Activated CD4-positive, alpha-beta T cell treated with anti-CD3 and anti-CD28 coated beads for 1 hour (primary cell): Measurements from ENCODE around the gene MKLN1.

ENCODE experiments used
- DNase-seq: peaks from one replicate; pipeline ENCODE4 v3.0.0-alpha.2; 2020

Gene MKLN1

GRCh38 chr7:131527456-131527855 is 199.8 kb downstream of the MKLN1 start:
- DNase-seq, result no peak

DNA sequence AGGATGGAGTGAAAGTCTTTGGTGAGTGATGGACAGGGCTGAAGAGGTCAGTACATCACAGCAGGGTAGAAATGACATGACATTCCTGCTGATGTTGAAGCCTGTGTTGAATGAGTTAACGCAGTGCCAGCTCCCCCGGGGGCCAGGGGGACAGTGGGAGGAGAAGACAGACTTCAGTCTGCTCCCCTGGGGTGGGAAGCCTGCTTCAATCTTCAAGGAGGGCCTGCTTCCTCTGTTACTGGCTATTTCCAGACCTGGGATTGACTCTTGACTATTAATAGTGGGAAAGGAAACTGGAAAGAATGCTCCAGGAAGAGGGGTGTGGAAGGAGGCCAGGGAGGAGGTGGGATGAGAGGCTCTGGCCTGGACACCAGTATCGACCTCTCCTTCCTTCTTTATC is 201.5 kb downstream of the MKLN1 start:
- no peak for DNase-seq

- DNase-seq, result no peak
Measured at GRCh38 chr7:131529617-131530016, 201.9 kb downstream of the MKLN1 start.

- DNase-seq, result no peak
Measured at GRCh38 chr7:131530137-131530536, 202.5 kb downstream of the MKLN1 start.

DNA sequence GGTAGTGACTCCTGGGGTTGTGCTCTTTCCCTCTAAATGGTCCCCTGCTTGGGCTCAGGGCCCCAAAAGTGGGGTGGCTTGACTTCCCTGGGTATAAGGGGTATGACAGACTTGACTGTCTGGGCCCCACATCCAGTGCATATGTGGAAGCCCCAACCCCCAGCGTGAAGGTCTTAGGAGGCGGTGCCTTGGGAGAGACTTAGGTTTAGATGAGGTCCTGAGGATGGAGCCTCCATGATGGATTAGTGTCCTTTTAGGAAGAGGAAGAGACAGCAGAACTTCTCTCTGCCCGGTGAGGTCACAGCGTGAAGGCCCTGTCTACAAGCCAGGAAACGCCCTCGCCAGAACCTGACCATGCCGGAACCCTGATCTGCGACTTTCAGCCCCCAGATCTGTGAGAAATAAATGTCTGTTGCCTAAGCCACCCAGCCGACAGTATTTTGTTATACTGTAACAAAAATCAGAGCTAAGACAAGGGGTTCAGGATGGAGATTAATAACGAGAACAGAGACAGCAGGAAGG is 205.0 kb downstream of the MKLN1 start:
- DNase-seq, result no peak

GRCh38 chr7:131533151-131533559 is 205.5 kb downstream of the MKLN1 start:
- DNase-seq, result no peak

GRCh38 chr7:131533566-131534561 is 206.2 kb downstream of the MKLN1 start:
- DNase-seq, result no peak

DNA sequence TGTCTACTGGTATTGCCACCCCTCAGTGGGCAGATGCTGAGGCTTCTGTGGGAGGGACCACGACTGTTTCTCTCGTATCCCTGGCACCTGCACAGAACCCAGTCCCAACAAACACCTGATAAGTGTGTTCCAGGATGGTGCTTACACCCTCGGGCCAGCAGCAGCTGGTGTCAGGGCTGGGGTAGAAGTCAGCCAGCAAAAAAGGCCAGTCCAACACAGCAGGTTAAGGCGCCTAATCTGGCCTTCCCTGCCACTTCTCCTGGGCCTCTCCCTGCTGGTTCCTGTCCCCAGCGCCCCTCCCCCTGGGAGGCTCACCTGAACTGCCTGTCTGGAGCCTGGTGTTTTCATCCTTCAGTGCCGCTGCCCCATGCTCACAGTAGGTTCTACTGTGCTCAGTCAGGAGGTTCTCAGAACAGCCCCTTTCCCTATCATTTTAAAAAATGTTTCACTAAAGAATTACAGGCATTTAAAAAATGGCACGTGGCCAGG is 208.7 kb downstream of the MKLN1 start:
- DNase-seq, result no peak

DNA sequence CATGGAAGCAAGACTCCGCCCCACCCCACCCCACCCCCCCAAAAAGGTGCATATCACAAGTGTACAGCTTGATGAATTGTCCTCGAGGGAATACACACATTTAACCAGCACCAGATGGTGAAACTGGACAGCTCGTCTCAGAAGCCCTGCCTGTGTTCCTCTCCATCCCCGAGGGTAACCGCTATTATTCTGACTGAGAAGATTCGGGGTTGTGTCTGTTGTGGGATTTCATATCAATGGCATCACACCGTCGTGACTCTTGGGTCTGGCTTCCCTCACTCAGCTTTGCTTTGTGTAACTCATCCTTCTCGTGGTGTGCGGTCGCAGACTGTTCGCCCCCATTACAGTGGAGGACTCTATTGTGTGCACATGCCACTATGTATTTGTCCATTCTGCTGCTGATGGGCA is 209.9 kb downstream of the MKLN1 start:
- DNase-seq, result no peak

- DNase-seq, result no peak
Measured at GRCh38 chr7:131538071-131538812, 210.6 kb downstream of the MKLN1 start.

GRCh38 chr7:131538813-131539179 is 211.1 kb downstream of the MKLN1 start:
- no peak for DNase-seq

- DNase-seq, result no peak
Measured at GRCh38 chr7:131540491-131541162, 213.0 kb downstream of the MKLN1 start.

DNA sequence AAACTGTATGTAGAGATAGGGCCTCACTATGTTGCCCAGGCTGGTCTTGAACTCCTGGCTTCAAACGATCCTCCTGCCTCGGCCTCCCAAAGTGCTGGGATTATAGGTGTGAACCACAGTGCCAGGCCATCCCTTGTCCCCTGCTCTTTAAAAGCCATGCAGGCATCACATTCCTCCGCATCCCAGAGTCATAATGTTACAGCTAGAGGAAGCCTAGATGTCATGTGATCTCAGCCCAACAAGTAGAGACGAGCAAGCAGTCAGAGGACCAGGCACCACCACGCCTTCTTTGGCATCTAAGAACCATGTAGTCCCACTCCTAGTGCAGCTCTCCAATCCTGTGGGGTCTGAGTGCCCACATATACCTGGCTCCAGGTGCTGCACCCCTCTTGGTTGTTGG is 215.6 kb downstream of the MKLN1 start:
- no peak for DNase-seq

DNA sequence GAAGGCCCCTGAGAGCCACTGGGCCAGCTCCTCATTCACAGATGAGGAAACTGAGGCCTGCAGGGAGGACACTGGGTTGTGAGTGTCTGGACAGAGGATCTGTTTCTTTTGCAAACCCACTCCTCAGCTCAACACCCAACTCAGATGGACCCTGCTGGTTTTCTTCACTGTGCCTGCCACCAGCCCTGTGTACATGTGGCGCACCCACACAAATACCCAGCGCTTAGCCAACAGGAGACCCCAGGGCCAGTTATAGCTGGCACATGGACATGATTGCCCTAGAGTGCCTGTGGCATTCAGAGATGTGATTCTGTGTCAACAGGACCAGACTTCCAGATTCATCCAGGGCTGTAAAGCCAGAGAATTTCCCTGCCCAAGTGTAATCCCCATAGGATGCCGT is 216.3 kb downstream of the MKLN1 start:
- no peak for DNase-seq

GRCh38 chr7:131544449-131545301 is 217.0 kb downstream of the MKLN1 start:
- no peak for DNase-seq

DNA sequence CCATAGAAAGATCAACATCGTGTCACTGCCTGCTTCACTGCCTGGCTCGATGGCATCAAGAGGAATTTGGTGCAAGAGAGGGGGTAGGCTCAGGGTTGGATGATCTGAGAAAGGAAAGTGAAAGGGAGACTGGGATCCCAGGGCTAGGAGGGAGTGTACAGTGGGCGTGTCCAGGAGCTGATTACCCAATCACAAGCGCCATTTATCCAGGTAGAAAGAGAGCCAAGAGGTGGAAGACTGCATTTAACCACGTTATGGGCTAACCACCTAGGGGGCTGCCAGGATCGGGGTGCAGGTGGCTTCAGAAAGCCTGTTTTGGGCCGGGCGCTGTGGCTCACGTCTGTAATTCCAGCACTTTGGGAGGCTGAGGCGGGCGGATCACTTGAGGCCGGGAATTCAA is 218.4 kb downstream of the MKLN1 start:
- no peak for DNase-seq
